ENCODE results near the gene NDUFS8. TPM values are rescaled to one million over a fixed set of nuclear protein-coding genes. Genes with fewer than 3 reads are reported as not detected.

The NDUFS8 gene
- total and polyA plus RNA-seq, 10 of the 15 experiments (the other 5 are each of a cell fraction or from before 2014, with no cell fraction given): 17.6 to 308 (median 120) TPM

- no peaks in the 10 kb centered on the region for H3K27me3 ChIP-seq (replicated peaks in 1 of 2; ENCODE audit: control insufficient read depth in 2 of 2, insufficient read depth in 2 of 2, low read length in 1 of 2)
- BruUV-seq (replicated peaks): no TSS peak
- peaks cover 19 to 44% of the 10 kb centered on the region in 2 experiments; a peak in 3 of 4 replicates for H3K36me3 ChIP-seq (ENCODE audit: control insufficient read depth in 2 of 2, insufficient read depth in 2 of 2, low read length in 1 of 2)
- no peak overlapping the region for H3K4me2 ChIP-seq (ENCODE audit: control insufficient read depth, insufficient read depth)
- H3K9me3 ChIP-seq (replicated peaks; ENCODE audit: control insufficient read depth, insufficient read depth, low read length): no peaks in the 10 kb centered on the region
- WGBS (ENCODE audit: insufficient coverage, insufficient replicate concordance, low lambda C conversion rate, missing lambda C conversion rate): 91% methylated on average over 28 of the region's 37 CpGs
- intact Hi-C loops (cut with micrococcal nuclease; ENCODE audit: unreplicated experiment): no loop called here
- H3K4me1 ChIP-seq (ENCODE audit: control insufficient read depth, insufficient read depth, low read length): no peaks in the 10 kb centered on the region
- peaks cover 2% of the 10 kb centered on the region for H3K79me2 ChIP-seq (ENCODE audit: control insufficient read depth, insufficient read depth, low read length)
- H3K4me3 ChIP-seq: no peak overlapping the region
- H2AFZ ChIP-seq (ENCODE audit: control insufficient read depth, low read depth, low read length): no peak overlapping the region
- ATAC-seq: no peak
- POLR2A ChIA-PET: interaction anchor here (0.5 to 0.6 kb wide), 2 partner anchors 97 to 226 kb away, joined by 3 read pairs; no protein-coding TSS in a partner anchor
- DNase-seq (ENCODE audit: low read depth, low spot score): no peak
- SMC1A ChIA-PET (ENCODE audit: uncharacterized antibody, unreplicated experiment): no interaction called here
- CTCF ChIA-PET: no interaction called here
- no peak overlapping the region for H3K27ac ChIP-seq (ENCODE audit: control insufficient read depth, insufficient read depth)
- no peak for FAIRE-seq
- in situ Hi-C loops (cut with MboI): no loop called here
- no peak overlapping the region for H3K9ac ChIP-seq (ENCODE audit: control insufficient read depth, insufficient read depth, low read length)
- no peaks in the 10 kb centered on the region for H4K20me1 ChIP-seq (ENCODE audit: control insufficient read depth, insufficient read depth)
- RAD21 ChIA-PET (ENCODE audit: unreplicated experiment): no interaction called here
- no peak for TF ChIP-seq ETV6 (conservative IDR thresholded peaks at IDR 0.05 in 1 of 2, IDR thresholded peaks at IDR 0.05 in 1 of 2; ENCODE audit: borderline replicate concordance in 1 of 2, low read depth in 1 of 2)
- no peak for TF ChIP-seq E4F1 (IDR thresholded peaks at IDR 0.05; ENCODE audit: borderline replicate concordance, partially characterized antibody)
- TF ChIP-seq RFX5 (IDR thresholded peaks at IDR 0.05; ENCODE audit: low read depth, low read length): no peak
- no peak for TF ChIP-seq PAX5 (IDR thresholded peaks at IDR 0.05; ENCODE audit: borderline replicate concordance, low read depth, low read length)
- TF ChIP-seq SRF (IDR thresholded peaks at IDR 0.05; ENCODE audit: low read depth in 2 of 2, low read length in 2 of 2): no peak
- TF ChIP-seq BCLAF1 (IDR thresholded peaks at IDR 0.05): no peak
- no peak for TF ChIP-seq USF1 (IDR thresholded peaks at IDR 0.05; ENCODE audit: borderline replicate concordance, extremely low read length, insufficient read depth, low read depth, low read length)
- no peak for TF ChIP-seq RELA (IDR thresholded peaks at IDR 0.05; ENCODE audit: borderline replicate concordance, partially characterized antibody)
- no peak for TF ChIP-seq BHLHE40 (IDR thresholded peaks at IDR 0.05; ENCODE audit: borderline replicate concordance in 1 of 2, low read depth in 2 of 2, low read length in 1 of 2)
- no peak for TF ChIP-seq BRCA1 (IDR thresholded peaks at IDR 0.05; ENCODE audit: low read depth, low read length)
- no peak for TF ChIP-seq KLF5 (IDR thresholded peaks at IDR 0.05; ENCODE audit: partially characterized antibody)
- TF ChIP-seq ZNF622 (IDR thresholded peaks at IDR 0.05): no peak
- no peak for TF ChIP-seq SREBF2 (IDR thresholded peaks at IDR 0.05; ENCODE audit: low read length)
- TF ChIP-seq JUND (IDR thresholded peaks at IDR 0.05; ENCODE audit: low read depth, low read length): no peak
- no peak for TF ChIP-seq FOS (IDR thresholded peaks at IDR 0.05; ENCODE audit: borderline replicate concordance, extremely low read depth, insufficient read length)
Observed at GRCh38 chr11:68047437-68048290, 17.2 kb downstream of the NDUFS8 start.

Measured in GM12878 (cell line).